Measurements from ENCODE around the gene DLEC1. TPM values are rescaled to one million over a fixed set of nuclear protein-coding genes. Genes with fewer than 3 reads are reported as not detected.

The DLEC1 gene
- total RNA-seq, 1 experiment from 2014 or later: not detected

GRCh38 chr3:38108649-38109579 is 69.9 kb downstream of the DLEC1 start:
- DNase-seq (ENCODE audit: low spot score): no peak

- no peak for DNase-seq (ENCODE audit: low spot score)
Measured at GRCh38 chr3:38109580-38110313, 70.7 kb downstream of the DLEC1 start.

DNA sequence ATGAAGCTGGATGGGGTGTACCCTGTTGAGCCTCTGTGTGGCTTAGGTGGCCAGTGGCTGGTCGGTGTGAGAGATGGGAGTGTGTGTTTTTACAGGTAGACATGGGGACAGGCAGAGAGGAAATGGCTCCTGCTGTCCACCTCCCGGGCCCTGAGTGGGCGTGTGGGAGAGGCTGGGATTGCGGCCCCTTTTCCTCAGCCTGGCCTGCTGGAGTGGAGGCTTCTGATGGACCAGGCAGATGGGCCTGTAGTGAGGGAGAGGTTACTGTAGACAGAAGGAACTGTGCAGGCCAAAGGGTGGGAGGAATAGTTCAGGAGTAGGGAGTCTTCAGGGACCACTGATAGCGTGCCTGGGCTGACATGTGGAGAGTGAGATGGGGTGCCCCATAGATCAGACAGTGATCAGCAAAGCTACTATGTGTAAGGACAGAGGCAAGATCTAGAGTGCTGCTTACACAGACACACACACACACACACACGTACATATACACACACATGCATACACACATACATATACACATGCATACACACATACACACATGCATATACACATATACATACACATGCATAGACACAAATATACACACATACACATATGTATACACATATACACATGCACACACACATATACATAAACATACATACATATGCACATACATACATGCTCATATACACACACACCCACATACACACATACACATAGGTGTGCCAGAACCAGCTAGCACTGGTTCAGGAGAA is 71.5 kb downstream of the DLEC1 start:
- no peak for DNase-seq (ENCODE audit: low spot score)

DNA sequence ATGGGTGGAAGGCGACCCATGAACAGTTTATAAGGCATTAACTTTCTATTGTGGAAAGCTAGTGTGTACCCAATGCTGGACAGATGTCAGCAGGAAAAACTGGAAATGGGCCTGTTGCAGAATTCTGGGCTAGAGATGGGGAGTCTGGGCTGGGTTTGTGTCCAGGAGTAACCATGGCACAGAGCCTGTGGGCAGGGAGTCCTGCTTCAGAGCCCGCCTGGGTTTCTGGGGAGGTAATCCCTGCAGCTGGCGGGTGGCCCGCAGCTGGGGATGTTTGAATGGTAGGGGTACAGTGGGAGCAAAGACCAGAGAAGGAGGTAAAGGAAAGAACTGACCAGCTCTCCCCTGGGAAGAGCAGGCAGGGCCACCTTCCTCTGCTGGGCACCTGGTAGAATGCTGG is 72.2 kb downstream of the DLEC1 start:
- no peak for DNase-seq (ENCODE audit: low spot score)

GRCh38 chr3:38111696-38112377 is 72.8 kb downstream of the DLEC1 start:
- DNase-seq (ENCODE audit: low spot score): no peak

DNA sequence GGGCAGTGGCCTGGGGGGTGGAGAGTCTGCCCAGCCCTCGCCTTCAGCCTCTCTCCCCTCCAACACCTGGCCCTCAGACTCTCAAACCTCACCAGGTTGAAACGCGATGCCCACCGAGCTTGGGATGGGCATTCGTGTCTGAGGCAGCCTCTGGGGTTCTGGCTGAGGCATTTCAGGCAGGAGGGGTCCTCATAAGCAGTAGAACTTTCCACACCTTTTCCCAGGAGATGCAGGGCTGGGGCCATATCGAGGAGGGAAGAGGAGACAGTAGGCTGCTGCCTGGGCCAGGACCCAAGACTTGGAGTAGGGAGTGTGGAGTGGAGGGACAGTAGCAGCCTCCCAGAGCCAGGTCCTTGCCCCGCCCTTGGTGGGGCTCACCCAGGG is 73.4 kb downstream of the DLEC1 start:
- DNase-seq (ENCODE audit: low spot score): no peak

DNA sequence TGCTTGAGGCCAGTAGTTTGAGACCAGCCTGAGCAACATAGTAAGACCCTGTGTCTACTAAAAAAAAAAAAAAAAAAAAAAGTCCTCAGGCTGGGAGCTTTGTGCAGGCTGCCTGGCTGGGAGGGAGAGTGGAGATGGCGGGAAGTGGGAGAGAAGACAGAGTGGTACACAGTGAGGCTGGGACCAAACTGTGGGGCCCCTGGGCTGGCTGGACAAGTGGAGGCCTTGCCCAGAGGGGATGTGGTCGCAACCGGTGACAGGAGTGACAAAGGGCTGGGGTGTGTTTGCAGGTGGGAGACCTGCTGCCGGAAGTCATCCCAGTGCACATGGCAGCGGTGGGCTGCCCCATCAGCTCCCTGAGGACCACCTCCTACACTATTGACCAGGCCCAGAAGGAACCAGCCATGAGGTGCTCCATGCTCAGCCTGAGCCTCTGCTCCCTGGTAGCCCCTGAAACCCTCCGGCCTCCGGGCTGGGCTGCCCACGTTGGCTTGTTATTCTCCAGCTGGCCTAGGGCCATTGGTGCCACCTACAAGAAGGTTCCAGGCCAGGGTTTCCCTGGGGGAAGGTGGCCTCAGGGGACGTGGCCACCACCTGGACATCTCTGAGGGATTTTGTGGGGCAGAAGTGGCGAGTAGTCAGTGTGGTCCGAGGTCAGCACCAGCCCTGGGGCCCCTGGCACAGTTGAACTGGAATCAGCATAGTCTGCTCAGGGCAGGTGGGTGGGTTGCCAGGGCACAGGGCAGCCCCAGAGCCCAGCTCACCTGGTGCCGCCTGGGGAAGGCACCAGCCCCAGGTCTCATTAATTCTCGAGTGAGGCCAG is 75.3 kb downstream of the DLEC1 start:
- no peak for DNase-seq (ENCODE audit: low spot score)

GRCh38 chr3:38114875-38115644 is 76.1 kb downstream of the DLEC1 start:
- DNase-seq (ENCODE audit: low spot score): no peak

DNA sequence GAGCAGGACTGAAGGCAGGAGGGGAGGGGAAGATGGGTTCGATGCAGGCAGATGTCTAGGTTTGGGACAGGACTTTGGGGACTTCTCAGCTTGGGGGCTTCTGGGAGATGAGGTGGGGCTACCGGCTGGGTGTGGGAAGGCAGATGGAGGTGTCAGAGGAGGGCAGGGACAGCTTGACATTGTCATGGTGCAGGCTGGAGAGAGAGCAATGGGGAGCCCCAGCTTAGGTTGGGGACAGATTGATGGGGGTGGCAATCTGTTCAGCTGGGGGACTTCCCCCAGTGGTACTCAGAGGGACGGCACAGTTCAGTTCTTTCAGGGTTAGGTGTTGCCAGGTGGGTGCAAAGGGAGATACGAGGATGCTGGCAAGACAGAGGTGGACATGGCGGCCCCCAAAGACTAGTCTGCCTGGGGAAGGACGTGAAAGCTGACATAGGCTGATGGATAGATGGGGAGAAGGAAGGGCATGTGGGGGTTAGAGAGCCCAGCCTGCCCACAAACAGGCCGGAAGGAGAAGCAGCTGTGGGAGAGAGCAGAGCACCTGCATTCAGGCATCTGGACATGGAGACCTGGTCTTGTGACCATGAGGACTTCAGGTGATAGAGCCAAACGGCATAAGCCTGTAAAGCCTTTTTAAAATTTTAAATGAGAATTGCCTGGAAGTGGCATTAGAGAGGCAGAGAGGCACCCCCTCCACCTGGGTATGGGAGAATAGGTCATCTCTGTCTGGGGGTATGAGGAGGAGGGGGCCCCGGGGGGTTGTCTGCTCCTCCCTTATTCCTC is 76.8 kb downstream of the DLEC1 start:
- DNase-seq (ENCODE audit: low spot score): no peak

GRCh38 chr3:38116471-38117162 is 77.6 kb downstream of the DLEC1 start:
- no peak for DNase-seq (ENCODE audit: low spot score)

- peak; percentile 24 for DNase-seq (ENCODE audit: low spot score)
Measured at GRCh38 chr3:38117163-38117716, 78.2 kb downstream of the DLEC1 start.

- peak; percentile 32 for DNase-seq (ENCODE audit: low spot score)
Measured at GRCh38 chr3:38117748-38118420, 78.9 kb downstream of the DLEC1 start.

DNA sequence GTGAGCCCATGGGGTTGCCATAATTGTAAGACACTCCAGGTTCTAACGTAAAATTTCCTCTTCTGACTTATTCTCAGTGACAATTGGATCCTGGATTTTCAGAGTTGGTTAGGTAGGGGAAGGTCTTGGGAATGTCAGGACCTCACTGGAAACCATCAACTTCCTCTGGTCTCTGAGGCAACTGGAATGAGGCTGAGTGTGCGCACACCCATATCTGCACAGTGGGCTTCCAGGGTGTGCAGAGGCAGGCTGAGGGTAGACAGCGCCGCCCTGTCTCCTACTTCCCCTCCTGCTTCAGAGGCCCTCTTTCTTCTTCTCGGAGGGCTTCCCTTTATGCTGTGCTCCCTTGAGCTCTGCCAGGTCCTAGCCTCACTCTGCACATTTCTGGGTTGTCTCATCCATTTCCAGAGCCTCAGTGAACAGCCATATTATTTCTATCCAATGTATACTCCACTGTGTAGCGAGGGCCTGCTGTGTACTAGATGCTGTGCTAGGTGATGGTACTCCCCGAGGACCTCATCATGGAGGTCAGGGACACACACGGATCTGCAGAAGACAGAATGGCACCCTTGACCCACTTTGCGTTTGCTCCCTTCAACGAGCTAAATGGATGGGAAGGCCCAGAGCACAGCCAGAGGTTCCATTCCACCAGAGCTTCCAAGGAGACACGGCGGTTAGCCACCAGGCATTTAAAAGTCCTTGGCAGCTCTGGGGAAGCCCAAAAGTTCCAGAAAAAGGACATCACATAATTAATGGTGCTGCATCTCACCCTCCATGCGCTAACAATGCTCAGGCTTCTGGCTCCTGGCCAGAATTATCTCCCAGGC is 79.6 kb downstream of the DLEC1 start:
- no peak for DNase-seq (ENCODE audit: low spot score)

GRCh38 chr3:38119248-38119544 is 80.2 kb downstream of the DLEC1 start:
- no peak for DNase-seq (ENCODE audit: low spot score)

GRCh38 chr3:38119821-38120692 is 81.0 kb downstream of the DLEC1 start:
- no peak for DNase-seq (ENCODE audit: low spot score)
